Cardiac muscle cell (in vitro differentiated cells and primary cell): ENCODE data around the gene CYS1. TPM values are rescaled to one million over a fixed set of nuclear protein-coding genes. Genes with fewer than 3 reads are reported as not detected.
A peak's percentile ranks its signal among the peaks of the same experiment; 100 is the strongest.

ENCODE experiments used
- DNase-seq, 2 donors: peaks; one replicate each; pipeline versions ENCODE4 v3.0.0 to v3.0.0-alpha.2; 2010 to 2017; ENCODE audit warnings: low read depth in 1 of 2, low spot score in 1 of 2
- H3K27ac ChIP-seq: fragments of 200-600 bp; sonication (generic); 2 replicates; pipeline ENCODE4 v1.5.1; 2016
- H3K27me3 ChIP-seq: fragments of 200-600 bp; sonication (generic); 2 replicates; pipeline ENCODE4 v1.6.0; 2016; ENCODE audit warnings: control low read depth
- H3K36me3 ChIP-seq: fragments of 200-600 bp; sonication (generic); 2 replicates; pipeline ENCODE4 v1.5.1; 2016; ENCODE audit warnings: control low read depth
- H3K4me1 ChIP-seq: fragments of 200-600 bp; sonication (generic); 2 replicates; pipeline ENCODE4 v1.8.1; 2017; ENCODE audit warnings: low read depth, mild to moderate bottlenecking, mixed run types
- H3K4me3 ChIP-seq: fragments of 200-600 bp; sonication (generic); 2 replicates; pipeline ENCODE4 v1.5.1; 2016; ENCODE audit warnings: mild to moderate bottlenecking
- H3K9me3 ChIP-seq: fragments of 200-600 bp; sonication (generic); 2 replicates; pipeline ENCODE4 v1.5.1; 2017; ENCODE audit warnings: low read depth, mild to moderate bottlenecking, control low read depth
- polyA plus RNA-seq: library from polyadenylated mRNA; unstranded; fragments of >200 nt; fragmentation: Nextera tagmentation; extraction: Ambion mirVana; gene quantifications from 2 replicates; pipeline ENCODE4 v1.2.1, GENCODE V29; 2016
- total RNA-seq: library from RNA; depleted of rRNA; stranded (reverse); fragments of >200 nt; gene quantifications from 2 replicates; pipeline ENCODE4 v1.2.3, GENCODE V29; 2016
- TF ChIP-seq, protein P1 (sequence below): IDR thresholded peaks from 2 replicates; pipeline ENCODE4 v1.5.1; 2012; ENCODE audit warnings: low read depth, mild to moderate bottlenecking, low read length

The CYS1 gene
- total and polyA plus RNA-seq, 2 experiments from 2014 or later, result 0.89 to 1.1 TPM

- no peak for DNase-seq
- no peaks in the 10 kb centered on the region for H3K36me3 ChIP-seq
- H3K27me3 ChIP-seq, result peaks cover 64% of the 10 kb centered on the region
- no peaks in the 10 kb centered on the region for H3K4me1 ChIP-seq
- no peaks in the 10 kb centered on the region for H3K9me3 ChIP-seq
- H3K27ac ChIP-seq, result no peak overlapping the region
- TF ChIP-seq, protein P1, sequence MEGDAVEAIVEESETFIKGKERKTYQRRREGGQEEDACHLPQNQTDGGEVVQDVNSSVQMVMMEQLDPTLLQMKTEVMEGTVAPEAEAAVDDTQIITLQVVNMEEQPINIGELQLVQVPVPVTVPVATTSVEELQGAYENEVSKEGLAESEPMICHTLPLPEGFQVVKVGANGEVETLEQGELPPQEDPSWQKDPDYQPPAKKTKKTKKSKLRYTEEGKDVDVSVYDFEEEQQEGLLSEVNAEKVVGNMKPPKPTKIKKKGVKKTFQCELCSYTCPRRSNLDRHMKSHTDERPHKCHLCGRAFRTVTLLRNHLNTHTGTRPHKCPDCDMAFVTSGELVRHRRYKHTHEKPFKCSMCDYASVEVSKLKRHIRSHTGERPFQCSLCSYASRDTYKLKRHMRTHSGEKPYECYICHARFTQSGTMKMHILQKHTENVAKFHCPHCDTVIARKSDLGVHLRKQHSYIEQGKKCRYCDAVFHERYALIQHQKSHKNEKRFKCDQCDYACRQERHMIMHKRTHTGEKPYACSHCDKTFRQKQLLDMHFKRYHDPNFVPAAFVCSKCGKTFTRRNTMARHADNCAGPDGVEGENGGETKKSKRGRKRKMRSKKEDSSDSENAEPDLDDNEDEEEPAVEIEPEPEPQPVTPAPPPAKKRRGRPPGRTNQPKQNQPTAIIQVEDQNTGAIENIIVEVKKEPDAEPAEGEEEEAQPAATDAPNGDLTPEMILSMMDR, result no peak
- no peak overlapping the region for H3K4me3 ChIP-seq
These were observed 5.1 kb downstream of the CYS1 start for GRCh38 chr2:10075101-10075500.

DNA sequence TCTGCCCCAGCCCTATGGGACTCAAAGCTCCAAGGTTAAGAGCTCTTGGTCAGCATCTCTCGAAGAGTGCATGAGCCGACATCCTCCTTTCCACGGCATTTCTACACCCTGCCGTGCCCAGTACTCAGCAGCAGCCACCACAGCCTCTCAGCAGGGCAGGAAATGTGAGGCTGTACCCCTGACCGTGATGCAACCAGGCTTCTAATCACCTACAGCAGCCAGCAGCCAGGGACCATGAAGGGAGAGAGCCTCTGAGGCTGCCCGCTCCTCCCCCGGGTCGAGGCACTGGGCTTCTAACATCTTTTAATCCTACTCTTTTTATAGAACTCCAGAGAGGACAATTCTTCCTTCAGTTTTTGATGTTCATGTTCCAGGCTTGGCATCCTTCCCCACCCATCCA lies 6.5 kb downstream of the CYS1 start:
- TF ChIP-seq, protein P1, result no peak
- Histone ChIP-seq H3K4me1 (no peaks in the 10 kb centered on the region), H3K4me3 (no peak overlapping the region), H3K9me3 (no peaks in the 10 kb centered on the region), H3K36me3 (no peaks in the 10 kb centered on the region), H3K27me3 (peaks cover 50% of the 10 kb centered on the region), H3K27ac (no peak overlapping the region)
- no peak for DNase-seq

GRCh38 chr2:10072656-10073480 lies 7.3 kb downstream of the CYS1 start:
- Histone ChIP-seq H3K36me3 (no peaks in the 10 kb centered on the region), H3K27me3 (peaks cover 42% of the 10 kb centered on the region), H3K4me1 (no peaks in the 10 kb centered on the region), H3K9me3 (no peaks in the 10 kb centered on the region), H3K27ac (no peak overlapping the region), H3K4me3 (no peak overlapping the region)
- DNase-seq, result peak; percentile 91 to 92
- TF ChIP-seq, protein P1, result peak; percentile 89

GRCh38 chr2:10071595-10071994 lies 8.6 kb downstream of the CYS1 start:
- DNase-seq, result no peak

DNA sequence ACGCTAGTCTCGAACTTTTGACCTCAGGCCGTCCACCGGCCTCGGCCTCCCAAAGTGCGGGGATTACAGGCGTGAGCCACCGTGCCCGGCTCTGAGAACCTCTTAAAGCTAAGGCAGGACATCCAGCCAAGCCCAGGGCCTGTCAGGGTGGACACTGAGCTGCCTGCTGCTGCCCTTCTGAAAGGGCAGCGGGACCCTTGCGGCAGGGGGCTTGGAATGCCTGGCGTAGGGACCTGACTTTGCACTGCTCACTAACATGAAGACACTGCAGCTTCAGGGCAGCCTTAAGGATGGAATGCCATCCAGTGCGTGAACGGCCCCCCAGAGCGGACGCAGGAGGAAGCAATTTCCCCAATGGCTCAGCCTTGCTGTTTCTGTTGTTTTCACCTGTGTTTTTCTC lies 9.0 kb downstream of the CYS1 start:
- Histone ChIP-seq H3K4me1 (no peaks in the 10 kb centered on the region), H3K27me3 (peaks cover 25% of the 10 kb centered on the region), H3K36me3 (no peaks in the 10 kb centered on the region), H3K27ac (no peak overlapping the region), H3K9me3 (no peaks in the 10 kb centered on the region), H3K4me3 (no peak overlapping the region)
- DNase-seq, result no peak
- TF ChIP-seq, protein P1, result no peak

More at GRCh38 chr2:10071595-10071994, 8.6 kb downstream of the CYS1 start:
- Histone ChIP-seq H3K27ac (no peak overlapping the region), H3K9me3 (no peaks in the 10 kb centered on the region), H3K4me3 (no peak overlapping the region), H3K4me1 (no peaks in the 10 kb centered on the region), H3K36me3 (no peaks in the 10 kb centered on the region), H3K27me3 (peaks cover 29% of the 10 kb centered on the region)
- TF ChIP-seq, protein P1, result no peak
